SK-N-SH treated with all-trans-retinoic acid at 6 μM for 48 hours (cell line): Measurements from ENCODE around the gene TRIM33.

Experiments
- ATAC-seq: fragments of 200-7000 bp; cut with Tn5 transposase; 3 replicates; pipeline ENCODE4 v1.9.1; 2020; ENCODE audit warnings: mild to moderate bottlenecking, moderate library complexity
- ARNTL ChIP-seq: fragments of 450-650 bp; formaldehyde crosslinking; IDR thresholded peaks from 2 replicates; pipeline ENCODE4 v1.5.0; 2020; ENCODE audit warnings: low read depth, mild to moderate bottlenecking, moderate library complexity, borderline replicate concordance
- BACH2 ChIP-seq: fragments of 250-450 bp; sonication (Bioruptor Pico); IDR thresholded peaks from 2 replicates; pipeline ENCODE4 v1.9.0; 2021; ENCODE audit warnings: mild to moderate bottlenecking, borderline replicate concordance
- CREB5 ChIP-seq: fragments of 250-450 bp; sonication (Bioruptor Pico); IDR thresholded peaks from 2 replicates; pipeline ENCODE4 v1.5.1; 2020; ENCODE audit warnings: low read depth, mild to moderate bottlenecking, moderate library complexity
- CSDC2 ChIP-seq: fragments of 250-450 bp; sonication (Bioruptor Pico); IDR thresholded peaks from 2 replicates; pipeline ENCODE4 v1.5.0; 2020; ENCODE audit warnings: mild to moderate bottlenecking, moderate library complexity
- CSRNP3 ChIP-seq: fragments of 250-450 bp; sonication (Bioruptor Pico); IDR thresholded peaks from 2 replicates; pipeline ENCODE4 v1.5.1; 2021; ENCODE audit warnings: mild to moderate bottlenecking, moderate library complexity
- ESRRG ChIP-seq: fragments of 250-450 bp; sonication (Bioruptor Pico); IDR thresholded peaks from 2 replicates; pipeline ENCODE4 v1.6.1; 2021; ENCODE audit warnings: mild to moderate bottlenecking
- GLIS3 ChIP-seq: fragments of 250-450 bp; sonication (Bioruptor Pico); IDR thresholded peaks from 2 replicates; pipeline ENCODE4 v1.5.0; 2020; ENCODE audit warnings: mild to moderate bottlenecking, moderate library complexity
- OSR1 ChIP-seq: fragments of 250-450 bp; sonication (Bioruptor Pico); IDR thresholded peaks from 2 replicates; pipeline ENCODE4 v1.8.0; 2022; ENCODE audit warnings: moderate library complexity, mild to moderate bottlenecking, inconsistent platforms
- PATZ1 ChIP-seq: fragments of 250-450 bp; sonication (Bioruptor Pico); IDR thresholded peaks from 2 replicates; pipeline ENCODE4 v1.8.0; 2020; ENCODE audit warnings: mild to moderate bottlenecking, moderate library complexity, borderline replicate concordance
- PPARA ChIP-seq: fragments of 250-450 bp; sonication (Bioruptor Pico); IDR thresholded peaks from 2 replicates; pipeline ENCODE4 v1.5.0; 2020; ENCODE audit warnings: mild to moderate bottlenecking, borderline replicate concordance
- SNAI2 ChIP-seq: fragments of 250-450 bp; sonication (Bioruptor Pico); IDR thresholded peaks from 2 replicates; pipeline ENCODE4 v1.5.0; 2020; ENCODE audit warnings: mild to moderate bottlenecking, moderate library complexity
- TCF4 ChIP-seq: fragments of 250-450 bp; sonication (Bioruptor Pico); IDR thresholded peaks from 2 replicates; pipeline ENCODE4 v1.8.0; 2021; ENCODE audit warnings: mild to moderate bottlenecking, moderate library complexity, borderline replicate concordance
- TOX ChIP-seq: fragments of 250-450 bp; sonication (Bioruptor Pico); IDR thresholded peaks from 2 replicates; pipeline ENCODE4 v1.8.0; 2021; ENCODE audit warnings: mild to moderate bottlenecking, moderate library complexity, borderline replicate concordance
- TSHZ2 ChIP-seq: fragments of 250-450 bp; sonication (Bioruptor Pico); IDR thresholded peaks from 2 replicates; pipeline ENCODE4 v1.5.0; 2020; ENCODE audit warnings: mild to moderate bottlenecking, moderate library complexity
- ZFP3 ChIP-seq: fragments of 250-450 bp; sonication (Bioruptor Pico); IDR thresholded peaks from 2 replicates; pipeline ENCODE4 v1.5.0; 2020; ENCODE audit warnings: mild to moderate bottlenecking, moderate library complexity
- ZFP30 ChIP-seq: fragments of 450-650 bp; formaldehyde crosslinking; IDR thresholded peaks from 2 replicates; pipeline ENCODE4 v1.5.0; 2022; ENCODE audit warnings: mild to moderate bottlenecking, moderate library complexity
- ZNF565 ChIP-seq: fragments of 450-650 bp; formaldehyde crosslinking; conservative IDR thresholded peaks from 2 replicates; pipeline ENCODE4 v1.5.0; 2020; ENCODE audit warnings: low read depth, mild to moderate bottlenecking, moderate library complexity
- ZNF70 ChIP-seq: fragments of 450-650 bp; formaldehyde crosslinking; IDR thresholded peaks from 2 replicates; pipeline ENCODE4 v1.5.0; 2020; ENCODE audit warnings: mild to moderate bottlenecking, moderate library complexity
- ZNF8 ChIP-seq: fragments of 450-650 bp; formaldehyde crosslinking; IDR thresholded peaks from 2 replicates; pipeline ENCODE4 v1.5.0; 2020; ENCODE audit warnings: mild to moderate bottlenecking, moderate library complexity

Gene TRIM33

GRCh38 chr1:114550336-114550735 lies 39.3 kb upstream of the TRIM33 start:
- no peak for ATAC-seq
- TF ChIP-seq ZFP30 (no peak), ARNTL (no peak), BACH2 (CRISPR knock-in tag) (no peak), ZNF565 (CRISPR knock-in tag) (no peak), ESRRG (CRISPR knock-in tag) (no peak), TCF4 (CRISPR knock-in tag) (no peak), GLIS3 (CRISPR knock-in tag) (no peak), TOX (no peak)

- no peak for ATAC-seq
- no peak for TF ChIP-seq PATZ1 (CRISPR knock-in tag)
- TF ChIP-seq TCF4 (CRISPR knock-in tag): no peak
- no peak for TF ChIP-seq PPARA (CRISPR knock-in tag)
- no peak for TF ChIP-seq ZNF565 (CRISPR knock-in tag)
- TF ChIP-seq ESRRG (CRISPR knock-in tag): no peak
- TF ChIP-seq ZFP30: no peak
- TF ChIP-seq ARNTL: no peak
- no peak for TF ChIP-seq CSRNP3
- TF ChIP-seq ZFP3 (CRISPR knock-in tag): no peak
- TF ChIP-seq GLIS3 (CRISPR knock-in tag): no peak
- TF ChIP-seq SNAI2 (CRISPR knock-in tag): no peak
- no peak for TF ChIP-seq TOX
- TF ChIP-seq BACH2 (CRISPR knock-in tag): no peak
- TF ChIP-seq ZNF70 (CRISPR knock-in tag): no peak
- no peak for TF ChIP-seq ZNF8 (CRISPR knock-in tag)
- no peak for TF ChIP-seq CSDC2 (CRISPR knock-in tag)
Measured at GRCh38 chr1:114549137-114549536, 38.1 kb upstream of the TRIM33 start.

GRCh38 chr1:114547076-114547475 lies 36.1 kb upstream of the TRIM33 start:
- ATAC-seq: no peak
- TF ChIP-seq SNAI2 (CRISPR knock-in tag): no peak
- no peak for TF ChIP-seq ARNTL
- TF ChIP-seq CSDC2 (CRISPR knock-in tag): no peak
- TF ChIP-seq TSHZ2 (CRISPR knock-in tag): no peak

- no peak for ATAC-seq
- TF ChIP-seq PATZ1 (CRISPR knock-in tag) (no peak), PPARA (CRISPR knock-in tag) (no peak), BACH2 (CRISPR knock-in tag) (no peak), ZNF565 (CRISPR knock-in tag) (no peak), ESRRG (CRISPR knock-in tag) (no peak), TCF4 (CRISPR knock-in tag) (no peak), CREB5 (CRISPR knock-in tag) (no peak), OSR1 (no peak), ARNTL (no peak), ZNF70 (CRISPR knock-in tag) (no peak), ZFP30 (no peak)
Measured at GRCh38 chr1:114545796-114546195, 34.8 kb upstream of the TRIM33 start.
